Nephron progenitor cell (in vitro differentiated cells): Measurements from ENCODE around the gene ELF3.
"Not testable (repeated sequence)": the region's sequence is repeated elsewhere in the genome, so short reads cannot be mapped to it uniquely, and the experiment has no call there.

Experiments used
- DNase-seq: peaks from one replicate; pipeline ENCODE4 v3.0.0; 2021
- H3K27ac Mint-ChIP-seq: 2 replicates; pipeline ENCODE4 v1.8.0; 2021; ENCODE audit warnings: mild to moderate bottlenecking, moderate library complexity, mixed read lengths
- H3K27me3 Mint-ChIP-seq: 2 replicates; pipeline ENCODE4 v1.8.0; 2021; ENCODE audit warnings: mild to moderate bottlenecking, low read depth, mixed read lengths; ENCODE audit not compliant: poor library complexity
- H3K36me3 Mint-ChIP-seq: 2 replicates; pipeline ENCODE4 v1.8.0; 2021; ENCODE audit warnings: low read depth, mixed read lengths
- H3K4me1 Mint-ChIP-seq: 2 replicates; pipeline ENCODE4 v1.8.0; 2021; ENCODE audit warnings: mixed read lengths
- H3K4me3 Mint-ChIP-seq: 2 replicates; pipeline ENCODE4 v1.8.0; 2021; ENCODE audit warnings: mild to moderate bottlenecking, moderate library complexity, mixed read lengths
- H3K9me3 Mint-ChIP-seq: 2 replicates; pipeline ENCODE4 v1.8.0; 2021; ENCODE audit warnings: mild to moderate bottlenecking, moderate library complexity, mixed read lengths
- CTCF ChIP-seq: fragments of 200-600 bp; sonication (generic); IDR thresholded peaks from 2 replicates; pipeline ENCODE4 v1.5.0; 2021; ENCODE audit warnings: antibody characterized with exemption

ELF3 gene

GRCh38 chr1:202058001-202058908 is 47.9 kb downstream of the ELF3 start:
- peaks cover 11% of the 10 kb centered on the region for H3K27me3 Mint-ChIP-seq
- no peak for TF ChIP-seq CTCF
- no peak overlapping the region for H3K4me3 Mint-ChIP-seq
- DNase-seq, result no peak
- H3K27ac Mint-ChIP-seq, result no peak overlapping the region
- no peaks in the 10 kb centered on the region for H3K9me3 Mint-ChIP-seq
- H3K36me3 Mint-ChIP-seq, result no peaks in the 10 kb centered on the region
- peaks cover 21% of the 10 kb centered on the region for H3K4me1 Mint-ChIP-seq

- no peak for DNase-seq
- H3K9me3 Mint-ChIP-seq, result no peaks in the 10 kb centered on the region
- TF ChIP-seq CTCF, result no peak
- no peaks in the 10 kb centered on the region for H3K36me3 Mint-ChIP-seq
- no peak overlapping the region for H3K27ac Mint-ChIP-seq
- peaks cover 11% of the 10 kb centered on the region for H3K27me3 Mint-ChIP-seq
- H3K4me1 Mint-ChIP-seq, result peaks cover 17% of the 10 kb centered on the region
- no peak overlapping the region for H3K4me3 Mint-ChIP-seq
Observed at GRCh38 chr1:202061055-202061454, 50.7 kb downstream of the ELF3 start.

GRCh38 chr1:202061787-202062186 is 51.4 kb downstream of the ELF3 start:
- not testable (repeated sequence) for DNase-seq, H3K4me3 Mint-ChIP-seq, H3K36me3 Mint-ChIP-seq, H3K9me3 Mint-ChIP-seq, H3K27ac Mint-ChIP-seq
- Mint-ChIP-seq H3K4me1 (peaks cover 11% of the 10 kb centered on the region), H3K27me3 (peaks cover 11% of the 10 kb centered on the region)

- DNase-seq, H3K4me1 Mint-ChIP-seq, H3K9me3 Mint-ChIP-seq, H3K36me3 Mint-ChIP-seq, H3K27ac Mint-ChIP-seq, H3K4me3 Mint-ChIP-seq: not testable (repeated sequence)
- peaks cover 12% of the 10 kb centered on the region for H3K27me3 Mint-ChIP-seq
Observed at GRCh38 chr1:202062636-202063035, 52.2 kb downstream of the ELF3 start.

GRCh38 chr1:202063093-202063492 is 52.7 kb downstream of the ELF3 start:
- Mint-ChIP-seq H3K27ac (no peak overlapping the region), H3K36me3 (no peaks in the 10 kb centered on the region), H3K9me3 (no peaks in the 10 kb centered on the region), H3K27me3 (peaks cover 14% of the 10 kb centered on the region), H3K4me1 (peaks cover 12% of the 10 kb centered on the region), H3K4me3 (no peak overlapping the region)
- no peak for TF ChIP-seq CTCF
- DNase-seq, result no peak

GRCh38 chr1:202064889-202065312 is 54.5 kb downstream of the ELF3 start:
- not testable (repeated sequence) for H3K27me3 Mint-ChIP-seq, H3K36me3 Mint-ChIP-seq, H3K4me3 Mint-ChIP-seq, H3K27ac Mint-ChIP-seq, DNase-seq, H3K9me3 Mint-ChIP-seq
- peaks cover 21% of the 10 kb centered on the region for H3K4me1 Mint-ChIP-seq
